ENCODE data around the gene HCAR1.
"Not testable (repeated sequence)": the region's sequence is repeated elsewhere in the genome, so short reads cannot be mapped to it uniquely, and the experiment has no call there.

The HCAR1 gene

DNA sequence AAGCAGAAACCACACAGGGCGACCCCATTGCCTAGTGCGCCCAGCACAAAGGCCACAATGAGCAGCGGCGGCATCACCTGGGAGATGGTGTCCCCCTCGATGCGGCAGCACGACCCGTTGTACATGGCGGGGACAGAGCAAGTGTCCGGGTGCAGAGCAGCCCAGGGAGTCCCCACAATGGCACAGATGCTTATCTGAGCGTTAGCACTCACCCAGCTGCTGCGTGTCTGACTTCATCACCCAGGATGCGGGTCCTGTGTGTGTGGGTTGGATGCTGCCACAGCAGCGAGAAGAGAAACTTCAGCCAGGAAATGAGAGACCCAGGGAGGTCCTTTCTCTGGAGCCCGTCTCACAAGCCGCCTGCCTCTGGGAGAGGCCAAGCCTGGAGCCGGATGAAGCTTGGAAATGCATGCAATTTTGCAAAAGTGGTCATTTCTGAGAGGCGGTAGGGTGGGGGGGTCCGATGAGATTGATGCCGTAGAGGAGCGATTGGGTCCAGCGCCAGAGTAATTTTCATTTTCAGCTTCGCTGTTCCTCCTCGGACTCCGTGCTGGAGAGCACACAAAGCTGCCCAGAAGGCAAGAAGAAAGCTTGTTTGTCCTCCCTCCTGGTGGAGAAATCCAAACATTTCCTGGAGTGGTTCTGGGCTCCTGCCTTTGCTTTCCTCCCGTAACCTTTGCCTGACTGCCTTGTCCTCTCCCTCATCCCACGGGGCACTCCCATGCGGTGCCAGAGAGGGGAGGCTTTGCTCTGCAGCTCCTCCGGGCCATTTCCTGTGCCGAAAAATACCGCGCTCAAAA, at the start of gene HCAR1:
TSS of gene HCAR1 (minus strand) at position 630 of the 800 bp plus-strand sequence. CDS start at position 125, 505 bp downstream.
- DNase-seq: no peak

GRCh38 chr12:122757568-122757967, 26.9 kb upstream of the HCAR1 start:
- no peak for DNase-seq

DNA sequence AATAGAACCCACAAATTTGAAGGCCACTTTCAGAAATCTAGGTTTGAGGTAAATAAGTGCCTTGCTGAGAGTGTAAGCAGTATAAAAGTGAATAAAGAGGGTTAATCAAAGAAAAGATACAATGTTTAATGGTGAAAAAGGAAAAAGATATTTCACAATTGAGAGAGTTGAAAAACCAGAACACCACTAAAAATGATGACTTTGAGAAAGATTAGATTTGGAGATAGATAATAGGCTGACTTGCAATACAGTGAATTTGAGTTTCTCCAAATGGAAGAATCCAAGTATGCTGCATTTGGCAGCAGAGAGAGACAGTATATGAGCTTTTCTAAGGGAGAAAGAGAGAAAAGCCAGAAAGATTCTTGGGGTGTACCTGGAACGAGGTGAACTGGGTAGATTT, 24.1 kb upstream of the HCAR1 start:
- no peak for DNase-seq

- DNase-seq: no peak
Observed at GRCh38 chr12:122753319-122753650, 22.6 kb upstream of the HCAR1 start.

DNA sequence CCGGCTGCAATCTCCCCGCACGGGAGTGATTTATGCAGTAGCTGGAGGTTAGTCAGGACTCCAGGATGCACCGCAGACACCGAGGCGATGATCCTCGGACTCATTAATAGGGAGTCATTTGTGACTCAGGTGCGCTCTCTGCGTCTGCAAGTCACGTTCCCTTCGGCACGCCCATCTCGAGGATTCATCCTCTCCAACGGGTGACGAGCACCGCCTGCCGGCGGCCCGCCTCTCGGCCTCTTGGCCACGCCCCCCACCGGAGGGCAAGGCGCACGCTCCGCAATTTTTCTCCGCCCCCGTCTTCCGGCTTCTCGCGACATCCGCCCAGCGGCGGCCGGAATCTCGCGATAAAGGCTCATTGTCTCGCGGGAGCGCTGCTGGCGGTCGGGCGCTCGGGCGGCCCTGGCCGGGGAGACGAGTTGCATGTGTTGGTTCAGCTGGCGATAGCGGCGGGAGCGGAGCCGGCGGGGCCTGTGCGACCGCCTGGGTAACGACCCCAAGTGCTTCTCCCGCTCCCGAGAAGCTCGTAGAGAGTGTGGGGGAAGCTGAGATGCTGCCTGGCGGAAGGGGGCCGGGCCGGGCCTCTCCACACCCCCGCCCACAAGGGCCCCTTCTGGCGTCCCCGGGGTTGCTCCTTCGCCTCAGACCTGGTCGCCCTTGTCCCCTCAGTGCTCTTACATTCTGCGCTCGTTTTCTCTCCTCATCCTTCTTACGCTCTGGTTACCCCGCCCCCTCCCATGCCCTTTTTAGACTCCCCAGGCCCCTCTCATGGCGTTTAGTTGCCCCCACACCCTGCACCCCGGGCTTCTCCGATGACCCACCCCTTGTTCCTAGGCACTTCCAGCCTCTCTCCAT, 22.0 kb upstream of the HCAR1 start, which contains the start of gene DENR:
TSS of gene DENR (plus strand) at position 361 of the 855 bp plus-strand sequence. CDS start 878 bp downstream, outside the sequence.
- DNase-seq: peak; percentile 96 to 98

DNA sequence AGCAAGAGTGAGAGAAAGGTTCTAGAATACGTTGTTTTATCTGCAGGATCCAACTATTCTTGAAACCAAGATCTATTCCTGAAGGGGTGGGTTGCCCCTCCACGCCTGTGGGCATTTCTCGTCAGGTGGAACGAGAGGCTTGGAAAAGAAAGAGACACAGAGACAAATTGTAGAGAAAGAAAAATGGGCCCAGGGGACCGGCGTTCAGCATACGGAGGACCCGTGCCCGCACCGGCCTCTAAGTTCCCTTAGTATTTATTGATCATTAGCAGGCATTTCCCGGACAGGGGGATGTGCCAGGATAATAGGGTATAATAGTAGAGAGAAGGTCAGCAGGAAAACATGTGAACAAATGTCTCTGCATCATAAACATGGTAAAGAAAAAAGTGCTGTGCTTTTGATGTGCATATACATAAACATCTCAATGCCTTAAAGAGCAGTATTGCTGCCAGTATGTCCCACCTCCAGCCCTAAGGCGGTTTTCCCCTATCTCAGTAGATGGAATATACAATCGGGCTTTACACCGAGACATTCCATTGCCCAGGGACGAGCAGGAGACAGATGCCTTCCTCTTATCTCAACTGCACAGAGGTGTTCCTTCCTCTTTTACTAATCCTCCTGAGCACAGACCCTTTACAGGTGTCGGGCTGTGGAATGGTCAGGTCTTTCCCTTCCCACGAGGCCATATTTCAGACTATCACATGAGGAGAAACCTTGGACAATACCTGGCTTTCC, 20.3 kb upstream of the HCAR1 start:
- DNase-seq: not testable (repeated sequence)

- DNase-seq: no peak
Observed at GRCh38 chr12:122749569-122750332, 19.1 kb upstream of the HCAR1 start.

GRCh38 chr12:122747224-122748135, 16.8 kb upstream of the HCAR1 start:
- DNase-seq: no peak

- DNase-seq: no peak
Observed at GRCh38 chr12:122743895-122744525, 13.4 kb upstream of the HCAR1 start.

DNA sequence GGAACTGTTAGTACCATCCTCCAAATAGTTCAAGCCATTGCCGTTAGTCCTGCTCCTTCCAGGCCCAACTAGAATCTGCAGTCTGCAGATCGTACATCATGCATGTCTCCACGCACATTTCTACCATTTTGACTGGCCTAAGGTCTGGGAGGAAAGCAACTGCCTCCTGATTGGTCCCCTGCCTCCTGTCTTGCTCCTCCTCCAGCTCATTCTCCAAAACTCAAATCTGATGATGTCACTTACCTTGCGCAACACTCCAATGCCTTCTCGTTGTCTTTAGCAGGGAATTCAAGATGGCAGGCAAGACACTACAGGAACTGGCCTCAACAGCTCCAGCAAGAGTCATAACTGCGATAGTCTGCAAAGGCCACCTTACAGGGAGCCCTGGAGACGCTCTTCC, 9.7 kb upstream of the HCAR1 start:
- no peak for DNase-seq

DNA sequence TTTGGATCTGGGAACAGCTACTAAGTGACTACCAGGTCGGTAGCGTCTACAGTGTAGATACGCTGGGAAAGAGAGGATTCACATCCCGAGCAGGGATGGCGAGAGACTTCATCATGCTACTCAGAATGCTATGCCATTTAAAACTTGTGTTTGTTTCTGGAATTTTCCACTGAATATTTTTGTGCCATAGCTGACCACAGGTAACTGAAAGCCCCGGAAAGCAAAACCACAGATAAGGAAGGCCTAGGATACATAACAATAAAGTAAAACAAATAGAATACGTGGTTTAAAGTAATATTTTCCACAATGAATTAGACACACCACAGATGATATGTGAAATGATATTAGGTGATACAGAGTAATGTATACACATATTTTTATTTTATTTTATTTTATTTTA, 7.9 kb upstream of the HCAR1 start:
- no peak for DNase-seq

DNA sequence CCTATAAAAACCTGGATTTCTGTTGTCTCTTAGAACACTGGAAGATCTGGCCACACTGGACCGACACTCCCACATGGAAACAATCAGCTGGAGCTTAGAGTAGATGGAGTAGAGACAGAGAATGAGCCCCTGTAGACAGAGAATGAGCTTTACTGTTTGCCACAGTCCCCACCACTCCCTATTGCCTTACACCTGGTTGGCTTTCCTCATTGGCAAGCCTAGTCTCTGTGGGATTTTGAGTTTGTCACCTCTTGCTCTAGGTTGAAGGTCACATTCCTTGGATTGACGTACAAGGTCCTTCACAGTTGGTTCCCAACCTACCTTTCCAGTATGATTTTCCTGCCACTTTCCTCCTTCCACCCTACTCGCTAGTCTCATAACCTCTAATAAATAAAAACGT, 2.0 kb upstream of the HCAR1 start:
- no peak for DNase-seq

DNA sequence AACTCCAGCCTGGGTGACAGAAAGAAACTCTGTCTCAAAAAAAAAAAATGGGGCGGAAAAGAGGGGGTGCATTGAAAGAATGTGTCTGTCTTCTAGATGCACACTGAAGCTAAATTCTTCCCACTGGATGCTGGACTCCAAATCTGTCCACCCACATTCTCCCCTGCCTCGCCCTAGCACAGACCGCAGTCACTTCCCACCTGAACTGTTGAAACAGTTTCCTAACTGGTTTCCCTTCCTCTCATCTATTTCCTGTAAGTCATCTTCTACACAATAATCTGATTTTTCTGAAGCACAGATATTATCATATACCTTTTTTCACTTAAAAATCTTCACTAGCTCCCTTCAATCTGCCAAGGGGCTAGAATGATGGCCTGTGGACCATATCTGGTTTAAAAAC, 1.5 kb upstream of the HCAR1 start:
- DNase-seq: no peak

DNA sequence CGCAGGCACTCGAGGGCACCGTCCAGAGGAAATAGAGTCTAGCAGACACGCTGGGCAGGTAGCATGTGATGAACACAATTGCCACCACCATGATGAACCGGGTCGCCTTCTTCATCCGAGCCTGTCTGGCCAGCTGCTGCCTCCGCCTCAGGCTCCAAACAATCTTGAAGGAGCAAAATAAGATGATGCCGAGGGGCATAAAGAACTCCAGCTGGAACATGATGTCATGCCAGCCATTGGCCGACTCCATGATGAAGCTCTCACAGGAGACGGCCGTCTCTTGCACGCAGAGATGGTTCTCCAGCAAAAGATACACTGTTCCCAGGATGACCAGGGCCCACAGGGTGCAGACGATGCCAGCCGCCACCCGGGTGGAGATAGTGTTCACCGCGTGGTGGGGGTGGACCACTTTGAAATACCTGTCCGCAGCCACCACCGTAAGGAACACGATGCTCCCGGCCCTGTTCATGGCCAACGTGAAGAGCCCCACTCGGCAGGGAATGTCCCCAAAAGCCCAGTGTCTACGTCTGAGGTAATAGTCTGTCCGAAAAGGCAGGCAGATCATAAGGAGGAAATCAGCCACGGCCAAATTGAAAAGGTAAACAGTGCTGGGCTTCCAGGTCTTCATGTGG, 945 bp downstream of the HCAR1 start:
- DNase-seq: no peak

DNA sequence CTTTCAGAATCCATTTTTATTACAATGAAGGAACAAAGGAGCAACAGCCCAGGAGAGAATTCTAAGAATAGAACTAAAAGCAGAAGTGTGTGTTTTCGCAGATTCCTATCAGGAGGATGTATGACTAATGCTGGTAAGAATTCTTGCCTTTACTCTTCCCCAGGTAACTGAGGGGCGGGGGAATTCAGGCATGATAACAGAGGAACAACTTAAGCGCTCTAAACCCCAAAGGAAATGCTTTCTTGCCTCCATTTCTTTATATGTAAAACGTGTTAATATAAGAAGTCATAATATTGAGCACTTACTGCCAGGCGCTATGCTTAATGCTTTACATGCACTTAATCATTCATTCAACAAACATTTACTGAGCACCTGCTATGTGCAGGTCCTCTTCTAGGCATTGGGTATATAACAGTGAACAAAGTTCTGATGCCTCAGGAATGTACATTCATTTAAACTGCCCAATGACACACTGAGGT, 4.5 kb downstream of the HCAR1 start:
- no peak for DNase-seq

- no peak for DNase-seq
Observed at GRCh38 chr12:122725452-122726079, 5.1 kb downstream of the HCAR1 start.

GRCh38 chr12:122724641-122725243, 5.9 kb downstream of the HCAR1 start:
- no peak for DNase-seq

- DNase-seq: no peak
Observed at GRCh38 chr12:122722387-122722786, 8.3 kb downstream of the HCAR1 start.

DNA sequence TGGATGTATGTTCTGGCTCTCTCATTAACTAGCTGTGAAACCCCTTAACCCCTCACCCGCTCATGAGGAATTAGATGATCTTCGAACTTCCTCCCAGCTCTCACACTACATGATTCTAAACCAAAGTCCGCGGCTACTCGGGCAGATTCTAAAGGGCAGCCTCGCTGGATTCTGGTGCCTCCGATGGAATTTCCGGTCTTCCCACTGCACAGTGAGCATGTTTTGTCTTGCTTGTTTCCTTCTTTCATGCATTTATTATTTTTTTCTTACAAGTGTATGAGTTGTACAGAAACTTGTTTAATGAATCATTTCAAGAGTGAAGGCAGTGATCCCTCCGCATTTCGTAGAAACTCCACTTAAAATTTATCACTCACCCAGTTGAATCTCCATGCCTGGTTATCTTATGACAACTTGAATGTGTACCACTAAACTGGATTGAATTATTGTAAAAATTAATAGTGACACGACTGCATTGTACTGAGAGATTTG, 9.5 kb downstream of the HCAR1 start:
- no peak for DNase-seq

Data from NCI-H1930 (cell line).